ENCODE data around the gene C3. TPM values are rescaled to one million over a fixed set of nuclear protein-coding genes. Genes with fewer than 3 reads are reported as not detected.
"Not testable (repeated sequence)": the region's sequence is repeated elsewhere in the genome, so short reads cannot be mapped to it uniquely, and the experiment has no call there.

The C3 gene
- total RNA-seq, 1 experiment from 2014 or later, result 5.0 TPM

- ATAC-seq (no peak), DNase-seq (ENCODE audit: low read depth, low spot score) (no peak)
- in situ Hi-C loops (cut with HindIII; ENCODE audit: low pct_unique_long_range_greater_than_20kb, low sequenced_read_pairs) (no loop called here), intact Hi-C loops (cut with micrococcal nuclease; ENCODE audit: unreplicated experiment) (no loop called here)
- ChIA-PET CTCF (no interaction called here), POLR2A (no interaction called here)
- no peak overlapping the region for H3K27ac ChIP-seq (ENCODE audit: low read length)
- peaks cover 3% of the 10 kb centered on the region; the same call in 1 of the 2 replicates for H3K36me3 ChIP-seq (ENCODE audit: control insufficient read depth, insufficient read depth, low read length)
- H3K4me3 ChIP-seq (ENCODE audit: low read depth in 2 of 2, low read length in 2 of 2), result peak overlapping the region in 1 of 2 experiments; percentile 64; a peak in 1 of 4 replicates
- BruUV-seq (replicated peaks), result no TSS peak
- 0 out of 2 replicates have a peak, but pooled peaks cover 2% of the 10 kb centered on the region for H3K4me1 ChIP-seq (ENCODE audit: control insufficient read depth, insufficient read depth, low read length)
- TF ChIP-seq TCF7L2 (IDR thresholded peaks at IDR 0.05; ENCODE audit: low read depth, low read length) (no peak), SIN3A (IDR thresholded peaks at IDR 0.05; ENCODE audit: borderline replicate concordance, insufficient read depth, low read depth, low read length) (no peak), REST (IDR thresholded peaks at IDR 0.05; ENCODE audit: insufficient read depth in 1 of 2, low read depth in 2 of 2, low read length in 1 of 2) (no peak), POLR2AphosphoS5 (IDR thresholded peaks at IDR 0.05; ENCODE audit: low read depth, low read length) (no peak), CTCF (IDR thresholded peaks at IDR 0.05) (no peak)
- H3K9me3 ChIP-seq (ENCODE audit: control insufficient read depth, insufficient read depth, low read depth, low read length), result no peaks in the 10 kb centered on the region
- no peaks in the 10 kb centered on the region for H3K27me3 ChIP-seq (ENCODE audit: control insufficient read depth, insufficient read depth, low read length)
These were observed 45.4 kb upstream of the C3 start for GRCh38 chr19:6765738-6766356.

- CTCF ChIA-PET, result interaction anchor here (0.7 kb wide), 1 partner anchor 68 kb away, joined by 5 read pairs; no protein-coding TSS in a partner anchor
- H3K36me3 ChIP-seq (ENCODE audit: control insufficient read depth, insufficient read depth, low read length); H3K27me3 ChIP-seq (ENCODE audit: control insufficient read depth, insufficient read depth, low read length); H3K4me3 ChIP-seq (ENCODE audit: low read depth in 2 of 2, low read length in 2 of 2); BruUV-seq (replicated peaks); in situ Hi-C loops (cut with HindIII; ENCODE audit: low pct_unique_long_range_greater_than_20kb, low sequenced_read_pairs); ATAC-seq; H3K27ac ChIP-seq (ENCODE audit: low read length); POLR2A ChIA-PET; intact Hi-C loops (cut with micrococcal nuclease; ENCODE audit: unreplicated experiment); H3K4me1 ChIP-seq (ENCODE audit: control insufficient read depth, insufficient read depth, low read length); DNase-seq (ENCODE audit: low read depth, low spot score); H3K9me3 ChIP-seq (ENCODE audit: control insufficient read depth, insufficient read depth, low read depth, low read length): not testable (repeated sequence)
These were observed 41.9 kb upstream of the C3 start for GRCh38 chr19:6762253-6762797.

GRCh38 chr19:6761053-6761676 lies 40.7 kb upstream of the C3 start:
- Histone ChIP-seq H3K4me1 (ENCODE audit: control insufficient read depth, insufficient read depth, low read length) (no peaks in the 10 kb centered on the region), H3K27me3 (ENCODE audit: control insufficient read depth, insufficient read depth, low read length) (no peaks in the 10 kb centered on the region), H3K9me3 (ENCODE audit: control insufficient read depth, insufficient read depth, low read depth, low read length) (no peaks in the 10 kb centered on the region), H3K4me3 (ENCODE audit: low read depth in 2 of 2, low read length in 2 of 2) (no peak overlapping the region), H3K36me3 (ENCODE audit: control insufficient read depth, insufficient read depth, low read length) (no peaks in the 10 kb centered on the region), H3K27ac (ENCODE audit: low read length) (no peak overlapping the region)
- ChIA-PET POLR2A (no interaction called here), CTCF (no interaction called here)
- in situ Hi-C loops (cut with HindIII; ENCODE audit: low pct_unique_long_range_greater_than_20kb, low sequenced_read_pairs) (no loop called here), intact Hi-C loops (cut with micrococcal nuclease; ENCODE audit: unreplicated experiment) (no loop called here)
- TF ChIP-seq TCF7L2 (IDR thresholded peaks at IDR 0.05; ENCODE audit: low read depth, low read length), result no peak
- DNase-seq (ENCODE audit: low read depth, low spot score) (no peak), ATAC-seq (0 out of 2 replicates have a peak, but pooled peaks have one; percentile 42)
- no TSS peak for BruUV-seq (replicated peaks)

Data from Panc1 (cell line).